Caco-2 (cell line): Measurements from ENCODE around the gene BANP. TPM values are rescaled to one million over a fixed set of nuclear protein-coding genes. Genes with fewer than 3 reads are reported as not detected.

Experiments
- BruUV-seq: library from RNA; stranded (reverse); fragments of 400-500 nt; replicated peaks from 2 replicates; lab custom pipeline; 2021; lab: Mats Ljungman, UMichigan
- CTCF ChIA-PET: fragments of 300-600 bp; sonication (Branson Sonifier 250); formaldehyde crosslinking; loops from one replicate; lab custom pipeline; 2022; ENCODE audit warnings: antibody characterized with exemption; lab: Charles Lee
- POLR2A ChIA-PET: fragments of 300-600 bp; sonication (Branson Sonifier 250); formaldehyde crosslinking; loops from one replicate; lab custom pipeline; 2022; ENCODE audit warnings: antibody characterized with exemption; lab: Charles Lee
- DNase-seq, 2 experiments: peaks; one replicate each; pipeline versions ENCODE4 v3.0.0 to v3.0.0-alpha.2; 2020 to 2022
- H3K27me3 ChIP-seq: replicated peaks from 2 replicates; pipeline ENCODE4 v1.6.0; 2011; ENCODE audit warnings: low read length; ENCODE audit not compliant: control insufficient read depth, insufficient read depth
- H3K36me3 ChIP-seq: 2 replicates; pipeline ENCODE4 v1.5.1; 2011; ENCODE audit warnings: low read length; ENCODE audit not compliant: control insufficient read depth, insufficient read depth
- H3K4me1 ChIP-seq: fragments of 250-450 bp; sonication (Bioruptor Pico); 2 replicates; pipeline ENCODE4 v1.5.1; 2020; ENCODE audit warnings: mild to moderate bottlenecking
- H3K4me3 ChIP-seq: 2 replicates; pipeline ENCODE4 v1.5.1; 2011; ENCODE audit warnings: low read depth, mild to moderate bottlenecking, control low read depth, low read length
- H3K9me3 ChIP-seq: fragments of 250-450 bp; sonication (Bioruptor Pico); 2 replicates; pipeline ENCODE4 v1.5.1; 2020; ENCODE audit warnings: mild to moderate bottlenecking, moderate library complexity
- H3K27ac Mint-ChIP-seq: one replicate; pipeline ENCODE4 v1.8.0; 2022; ENCODE audit warnings: mixed read lengths; ENCODE audit not compliant: unreplicated experiment
- H3K27me3 Mint-ChIP-seq: one replicate; pipeline ENCODE4 v1.8.0; 2022; ENCODE audit warnings: mixed read lengths; ENCODE audit not compliant: insufficient read depth, unreplicated experiment
- H3K36me3 Mint-ChIP-seq: one replicate; pipeline ENCODE4 v1.8.0; 2022; ENCODE audit warnings: mild to moderate bottlenecking, mixed read lengths; ENCODE audit not compliant: insufficient read depth, unreplicated experiment
- H3K4me1 Mint-ChIP-seq: one replicate; pipeline ENCODE4 v1.8.0; 2022; ENCODE audit warnings: low read depth, mixed read lengths; ENCODE audit not compliant: unreplicated experiment
- H3K4me3 Mint-ChIP-seq: one replicate; pipeline ENCODE4 v1.8.0; 2022; ENCODE audit warnings: mild to moderate bottlenecking, moderate library complexity, mixed read lengths; ENCODE audit not compliant: unreplicated experiment
- H3K9me3 Mint-ChIP-seq: one replicate; pipeline ENCODE4 v1.8.0; 2022; ENCODE audit warnings: mixed read lengths; ENCODE audit not compliant: unreplicated experiment
- CTCF ChIP-seq, 2 experiments: fragments of 200-600 bp in 1 of 2; IDR thresholded peaks; 1 replicate in 1 of 2; 2 replicates in 1 of 2; pipeline versions ENCODE4 v1.5.1 to v1.8.0; 2011 to 2022; ENCODE audit warnings: antibody characterized with exemption in 1 of 2, control low read depth in 1 of 2, inconsistent platforms in 1 of 2, low read depth in 1 of 2, low read length in 1 of 2, mild to moderate bottlenecking in 1 of 2, moderate library complexity in 1 of 2; ENCODE audit not compliant: insufficient read depth in 1 of 2, severe bottlenecking in 1 of 2, unreplicated experiment in 1 of 2
- intact Hi-C: fragments of 100-400 bp; cut with micrococcal nuclease; formaldehyde crosslinking; loops from one replicate; pipeline ENCODE4 v1.10.0; 2022; ENCODE audit not compliant: unreplicated experiment
- total RNA-seq: library from RNA; stranded (reverse); gene quantifications from 2 replicates; pipeline ENCODE4 v1.2.3, GENCODE V29; 2022

The BANP gene
- total RNA-seq, 1 experiment from 2014 or later, result 44.4 TPM

GRCh38 chr16:87938412-87938949, 12.8 kb upstream of the BANP start:
- H3K27ac Mint-ChIP-seq, result no peak overlapping the region
- POLR2A ChIA-PET, result no interaction called here
- no peaks in the 10 kb centered on the region for H3K27me3 Mint-ChIP-seq
- CTCF ChIA-PET, result interaction anchor here (0.6 kb wide), 1 partner anchor 8 kb away, joined by 5 read pairs; no protein-coding TSS in a partner anchor
- no peak for DNase-seq
- peaks cover 16% of the 10 kb centered on the region for H3K9me3 Mint-ChIP-seq
- Histone ChIP-seq H3K36me3 (no peaks in the 10 kb centered on the region), H3K9me3 (no peaks in the 10 kb centered on the region), H3K27me3 (no peaks in the 10 kb centered on the region), H3K4me3 (no peak overlapping the region), H3K4me1 (peaks cover 4% of the 10 kb centered on the region; the same call in 1 of the 2 replicates)
- BruUV-seq, result no TSS peak
- no peaks in the 10 kb centered on the region for H3K36me3 Mint-ChIP-seq
- intact Hi-C loops, result no loop called here
- H3K4me1 Mint-ChIP-seq, result peaks cover 6% of the 10 kb centered on the region
- H3K4me3 Mint-ChIP-seq, result no peak overlapping the region
- TF ChIP-seq CTCF (IDR thresholded peaks at IDR 0.05; ENCODE audit: insufficient read depth in 1 of 2, low read depth in 1 of 2, low read length in 1 of 2, severe bottlenecking in 1 of 2, unreplicated experiment in 1 of 2), result no peak

GRCh38 chr16:87939562-87940423, 11.4 kb upstream of the BANP start:
- Mint-ChIP-seq H3K27me3 (no peaks in the 10 kb centered on the region), H3K36me3 (no peaks in the 10 kb centered on the region), H3K9me3 (peaks cover 16% of the 10 kb centered on the region), H3K27ac (no peak overlapping the region), H3K4me1 (peaks cover 6% of the 10 kb centered on the region), H3K4me3 (no peak overlapping the region)
- H3K36me3 ChIP-seq, result no peaks in the 10 kb centered on the region
- TF ChIP-seq CTCF (IDR thresholded peaks at IDR 0.05; ENCODE audit: insufficient read depth in 1 of 2, low read depth in 1 of 2, low read length in 1 of 2, severe bottlenecking in 1 of 2, unreplicated experiment in 1 of 2), result no peak
- no TSS peak for BruUV-seq
- ChIA-PET POLR2A (no interaction called here), CTCF (no interaction called here)
- H3K9me3 ChIP-seq, result no peaks in the 10 kb centered on the region
- peaks cover 8% of the 10 kb centered on the region for H3K4me1 ChIP-seq
- no peak for DNase-seq
- intact Hi-C loops, result no loop called here
- H3K27me3 ChIP-seq, result no peaks in the 10 kb centered on the region
- no peak overlapping the region for H3K4me3 ChIP-seq

GRCh38 chr16:87942680-87943079, 8.6 kb upstream of the BANP start:
- no peak for TF ChIP-seq CTCF (IDR thresholded peaks at IDR 0.05; ENCODE audit: insufficient read depth in 1 of 2, low read depth in 1 of 2, low read length in 1 of 2, severe bottlenecking in 1 of 2, unreplicated experiment in 1 of 2)

More at GRCh38 chr16:87942680-87943079, 8.6 kb upstream of the BANP start:
- H3K4me1 Mint-ChIP-seq, result peaks cover 16% of the 10 kb centered on the region
- Histone ChIP-seq H3K4me1 (peaks cover 23% of the 10 kb centered on the region), H3K9me3 (no peaks in the 10 kb centered on the region), H3K4me3 (no peak overlapping the region), H3K27me3 (no peaks in the 10 kb centered on the region), H3K36me3 (no peaks in the 10 kb centered on the region)
- BruUV-seq, result no TSS peak
- H3K9me3 Mint-ChIP-seq, result peaks cover 16% of the 10 kb centered on the region
- intact Hi-C loops, result no loop called here
- H3K36me3 Mint-ChIP-seq, result peaks cover 16% of the 10 kb centered on the region
- peaks cover 2% of the 10 kb centered on the region for H3K27me3 Mint-ChIP-seq
- H3K27ac Mint-ChIP-seq, result no peak overlapping the region
- ChIA-PET CTCF (no interaction called here), POLR2A (no interaction called here)
- H3K4me3 Mint-ChIP-seq, result no peak overlapping the region
- no peak for DNase-seq
